ENCODE data around the gene DNASE1L2.
A peak's percentile ranks its signal among the peaks of the same experiment; 100 is the strongest.

Gene DNASE1L2

GRCh38 chr16:2205104-2205966 lies 30.9 kb upstream of the DNASE1L2 start, which contains the start of gene MLST8:
Gene MLST8, plus strand, starts transcription at chr16:2205454. Its CDS starts 632 bp downstream, at chr16:2206086.
- no peaks in the 10 kb centered on the region for H3K9me3 ChIP-seq (ENCODE audit: control insufficient read depth in 1 of 2, low read length in 2 of 2)
- H3K36me3 ChIP-seq (ENCODE audit: control insufficient read depth in 1 of 2, insufficient read depth in 2 of 2, low read length in 2 of 2), result peaks cover 0 to 20% of the 10 kb centered on the region in 2 donors
- peaks cover 9 to 19% of the 10 kb centered on the region in 2 donors for H3K4me1 ChIP-seq (ENCODE audit: control insufficient read depth in 1 of 2, insufficient read depth in 2 of 2, low read length in 2 of 2)
- no peaks in the 10 kb centered on the region for H3K27me3 ChIP-seq (ENCODE audit: low read depth, low read length)
- peak within 1 kb of the TSS; percentile 51 for H3K27ac ChIP-seq (ENCODE audit: low read length)
- peak within 1 kb of the TSS; percentile 70 to 76 for H3K4me3 ChIP-seq (ENCODE audit: low read depth in 1 of 2, low read length in 2 of 2)

GRCh38 chr16:2205967-2206313 lies 30.3 kb upstream of the DNASE1L2 start:
- Histone ChIP-seq H3K36me3 (ENCODE audit: control insufficient read depth in 1 of 2, insufficient read depth in 2 of 2, low read length in 2 of 2) (peaks cover 0 to 20% of the 10 kb centered on the region in 2 donors), H3K27me3 (ENCODE audit: low read depth, low read length) (no peaks in the 10 kb centered on the region), H3K9me3 (ENCODE audit: control insufficient read depth in 1 of 2, low read length in 2 of 2) (no peaks in the 10 kb centered on the region), H3K4me3 (ENCODE audit: low read depth in 1 of 2, low read length in 2 of 2) (peak overlapping the region; percentile 70 to 76), H3K4me1 (ENCODE audit: control insufficient read depth in 1 of 2, insufficient read depth in 2 of 2, low read length in 2 of 2) (peaks cover 9 to 19% of the 10 kb centered on the region in 2 donors), H3K27ac (ENCODE audit: low read length) (peak overlapping the region; percentile 31)

- no peaks in the 10 kb centered on the region for H3K9me3 ChIP-seq (ENCODE audit: control insufficient read depth in 1 of 2, low read length in 2 of 2)
- peaks cover 9 to 19% of the 10 kb centered on the region in 2 donors for H3K4me1 ChIP-seq (ENCODE audit: control insufficient read depth in 1 of 2, insufficient read depth in 2 of 2, low read length in 2 of 2)
- no peaks in the 10 kb centered on the region for H3K27me3 ChIP-seq (ENCODE audit: low read depth, low read length)
- H3K36me3 ChIP-seq (ENCODE audit: control insufficient read depth in 1 of 2, insufficient read depth in 2 of 2, low read length in 2 of 2), result peaks cover 0 to 20% of the 10 kb centered on the region in 2 donors
- peak overlapping the region; percentile 70 to 76 for H3K4me3 ChIP-seq (ENCODE audit: low read depth in 1 of 2, low read length in 2 of 2)
- peak overlapping the region; percentile 31 for H3K27ac ChIP-seq (ENCODE audit: low read length)
Measured at GRCh38 chr16:2206420-2206779, 29.8 kb upstream of the DNASE1L2 start.

GRCh38 chr16:2206780-2207433 lies 29.3 kb upstream of the DNASE1L2 start:
- Histone ChIP-seq H3K9me3 (ENCODE audit: control insufficient read depth in 1 of 2, low read length in 2 of 2) (no peaks in the 10 kb centered on the region), H3K36me3 (ENCODE audit: control insufficient read depth in 1 of 2, insufficient read depth in 2 of 2, low read length in 2 of 2) (peaks cover 3 to 20% of the 10 kb centered on the region in 2 donors), H3K4me3 (ENCODE audit: low read depth in 1 of 2, low read length in 2 of 2) (no peak overlapping the region), H3K27ac (ENCODE audit: low read length) (no peak overlapping the region), H3K4me1 (ENCODE audit: control insufficient read depth in 1 of 2, insufficient read depth in 2 of 2, low read length in 2 of 2) (peaks cover 9 to 19% of the 10 kb centered on the region in 2 donors), H3K27me3 (ENCODE audit: low read depth, low read length) (no peaks in the 10 kb centered on the region)

- H3K4me3 ChIP-seq (ENCODE audit: low read depth in 1 of 2, low read length in 2 of 2), result no peak overlapping the region
- peaks cover 6 to 20% of the 10 kb centered on the region in 2 donors for H3K36me3 ChIP-seq (ENCODE audit: control insufficient read depth in 1 of 2, insufficient read depth in 2 of 2, low read length in 2 of 2)
- no peak overlapping the region for H3K27ac ChIP-seq (ENCODE audit: low read length)
- H3K4me1 ChIP-seq (ENCODE audit: control insufficient read depth in 1 of 2, insufficient read depth in 2 of 2, low read length in 2 of 2), result peaks cover 14 to 29% of the 10 kb centered on the region in 2 donors
- no peaks in the 10 kb centered on the region for H3K9me3 ChIP-seq (ENCODE audit: control insufficient read depth in 1 of 2, low read length in 2 of 2)
- no peaks in the 10 kb centered on the region for H3K27me3 ChIP-seq (ENCODE audit: low read depth, low read length)
Measured at GRCh38 chr16:2207872-2208271, 28.4 kb upstream of the DNASE1L2 start.

GRCh38 chr16:2208308-2208707 lies 27.9 kb upstream of the DNASE1L2 start:
- no peak overlapping the region for H3K4me3 ChIP-seq (ENCODE audit: low read depth in 1 of 2, low read length in 2 of 2)
- H3K36me3 ChIP-seq (ENCODE audit: control insufficient read depth in 1 of 2, insufficient read depth in 2 of 2, low read length in 2 of 2), result peaks cover 6 to 20% of the 10 kb centered on the region in 2 donors
- no peaks in the 10 kb centered on the region for H3K27me3 ChIP-seq (ENCODE audit: low read depth, low read length)
- H3K4me1 ChIP-seq (ENCODE audit: control insufficient read depth in 1 of 2, insufficient read depth in 2 of 2, low read length in 2 of 2), result peaks cover 19 to 33% of the 10 kb centered on the region in 2 donors
- no peak overlapping the region for H3K27ac ChIP-seq (ENCODE audit: low read length)
- H3K9me3 ChIP-seq (ENCODE audit: control insufficient read depth in 1 of 2, low read length in 2 of 2), result no peaks in the 10 kb centered on the region

- Histone ChIP-seq H3K4me3 (ENCODE audit: low read depth in 1 of 2, low read length in 2 of 2) (no peak overlapping the region), H3K27ac (ENCODE audit: low read length) (no peak overlapping the region), H3K4me1 (ENCODE audit: control insufficient read depth in 1 of 2, insufficient read depth in 2 of 2, low read length in 2 of 2) (peaks cover 23 to 38% of the 10 kb centered on the region in 2 donors), H3K9me3 (ENCODE audit: control insufficient read depth in 1 of 2, low read length in 2 of 2) (no peaks in the 10 kb centered on the region), H3K27me3 (ENCODE audit: low read depth, low read length) (no peaks in the 10 kb centered on the region), H3K36me3 (ENCODE audit: control insufficient read depth in 1 of 2, insufficient read depth in 2 of 2, low read length in 2 of 2) (peaks cover 6 to 20% of the 10 kb centered on the region in 2 donors)
Measured at GRCh38 chr16:2208772-2209171, 27.5 kb upstream of the DNASE1L2 start.

GRCh38 chr16:2209258-2210008 lies 26.8 kb upstream of the DNASE1L2 start:
- Histone ChIP-seq H3K9me3 (ENCODE audit: control insufficient read depth in 1 of 2, low read length in 2 of 2) (no peaks in the 10 kb centered on the region), H3K36me3 (ENCODE audit: control insufficient read depth in 1 of 2, insufficient read depth in 2 of 2, low read length in 2 of 2) (peaks cover 6 to 20% of the 10 kb centered on the region in 2 donors), H3K4me3 (ENCODE audit: low read depth in 1 of 2, low read length in 2 of 2) (no peak overlapping the region), H3K27ac (ENCODE audit: low read length) (no peak overlapping the region), H3K27me3 (ENCODE audit: low read depth, low read length) (no peaks in the 10 kb centered on the region), H3K4me1 (ENCODE audit: control insufficient read depth in 1 of 2, insufficient read depth in 2 of 2, low read length in 2 of 2) (peaks cover 23 to 37% of the 10 kb centered on the region in 2 donors)

- H3K9me3 ChIP-seq (ENCODE audit: control insufficient read depth in 1 of 2, low read length in 2 of 2), result no peaks in the 10 kb centered on the region
- H3K4me3 ChIP-seq (ENCODE audit: low read depth in 1 of 2, low read length in 2 of 2), result no peak overlapping the region
- no peaks in the 10 kb centered on the region for H3K27me3 ChIP-seq (ENCODE audit: low read depth, low read length)
- peaks cover 20 to 33% of the 10 kb centered on the region in 2 donors for H3K4me1 ChIP-seq (ENCODE audit: control insufficient read depth in 1 of 2, insufficient read depth in 2 of 2, low read length in 2 of 2)
- no peak overlapping the region for H3K27ac ChIP-seq (ENCODE audit: low read length)
- H3K36me3 ChIP-seq (ENCODE audit: control insufficient read depth in 1 of 2, insufficient read depth in 2 of 2, low read length in 2 of 2), result peaks cover 6 to 20% of the 10 kb centered on the region in 2 donors
Measured at GRCh38 chr16:2210009-2210332, 26.3 kb upstream of the DNASE1L2 start.

- Histone ChIP-seq H3K4me3 (ENCODE audit: low read depth in 1 of 2, low read length in 2 of 2) (no peak within 1 kb of the TSS), H3K9me3 (ENCODE audit: control insufficient read depth in 1 of 2, low read length in 2 of 2) (no peaks in the 10 kb centered on the region), H3K27ac (ENCODE audit: low read length) (no peak within 1 kb of the TSS), H3K4me1 (ENCODE audit: control insufficient read depth in 1 of 2, insufficient read depth in 2 of 2, low read length in 2 of 2) (peaks cover 20 to 33% of the 10 kb centered on the region in 2 donors), H3K36me3 (ENCODE audit: control insufficient read depth in 1 of 2, insufficient read depth in 2 of 2, low read length in 2 of 2) (peaks cover 6 to 20% of the 10 kb centered on the region in 2 donors), H3K27me3 (ENCODE audit: low read depth, low read length) (no peaks in the 10 kb centered on the region)
Measured at GRCh38 chr16:2210386-2211365, 25.6 kb upstream of the DNASE1L2 start, which contains the start of gene BRICD5. Gene BRICD5, minus strand, starts transcription at chr16:2210863. Its CDS starts 30 bp downstream, at chr16:2210833.

Data from muscle layer of duodenum (tissue), 2 donors.